Kidney (tissue), 22 donors: ENCODE results near the gene LMTK2. TPM values are rescaled to one million over a fixed set of nuclear protein-coding genes. Genes with fewer than 3 reads are reported as not detected.
A peak's percentile ranks its signal among the peaks of the same experiment; 100 is the strongest.

ENCODE experiments used
- DNase-seq, 5 donors: peaks; one replicate each; pipeline ENCODE4 v3.0.0-alpha.2; 2013 to 2020
- FAIRE-seq: peaks from 2 replicates; lab custom pipeline; 2012; peaks lifted over from hg19 to GRCh38; lab: Jason Lieb, UNC
- H3K27ac ChIP-seq, 2 donors: one replicate each; pipeline ENCODE4 v1.7.0; 2013; ENCODE audit warnings: low read depth in 2 of 2, low read length in 2 of 2, inconsistent platforms in 1 of 2
- H3K27me3 ChIP-seq: one replicate; pipeline ENCODE4 v1.7.1; 2013; ENCODE audit warnings: low read length, inconsistent platforms; ENCODE audit not compliant: control insufficient read depth, insufficient read depth
- H3K36me3 ChIP-seq, 3 donors: one replicate each; pipeline versions ENCODE4 v1.7.0 to v1.7.1; 2013; ENCODE audit warnings: low read length in 3 of 3, control low read depth in 1 of 3, inconsistent platforms in 1 of 3; ENCODE audit not compliant: insufficient read depth in 3 of 3, control insufficient read depth in 2 of 3
- H3K4me1 ChIP-seq, 3 donors: one replicate each; pipeline versions ENCODE4 v1.7.0 to v1.7.1; 2013; ENCODE audit warnings: low read length in 3 of 3, inconsistent platforms in 1 of 3, low read depth in 1 of 3; ENCODE audit not compliant: control insufficient read depth in 2 of 3, insufficient read depth in 2 of 3
- H3K4me3 ChIP-seq, 3 donors: one replicate each; pipeline versions ENCODE4 v1.7.0 to v1.8.1; 2013; ENCODE audit warnings: low read length in 3 of 3, control low read depth in 1 of 3, inconsistent platforms in 1 of 3
- H3K9ac ChIP-seq, 3 donors: one replicate each; pipeline versions ENCODE4 v1.7.0 to v1.7.1; 2013; ENCODE audit warnings: low read length in 3 of 3, control low read depth in 1 of 3, inconsistent platforms in 1 of 3
- H3K9me3 ChIP-seq, 3 donors: one replicate each; pipeline versions ENCODE4 v1.7.0 to v1.7.1; 2013; ENCODE audit warnings: low read length in 3 of 3, control low read depth in 1 of 3, inconsistent platforms in 1 of 3; ENCODE audit not compliant: control insufficient read depth in 2 of 3, insufficient read depth in 1 of 3
- intact Hi-C: fragments of 100-400 bp; cut with DNase I; formaldehyde crosslinking; loops from one replicate; pipeline ENCODE4 v1.11.1; 2022
- long read RNA-seq, 10 donors: library from polyadenylated mRNA in 1 of 10; unstranded in 1 of 10; transcript quantifications; one replicate each; pipeline ENCODE4 v2.0.0 and lab custom pipeline, GENCODE V29; 2021 to 2026
- polyA plus RNA-seq: library from polyadenylated mRNA; stranded (reverse); fragments of 350-450 nt; fragmentation: Illumina TruSeq; extraction: RNeasy Lipid Tissue Mini Kit (QIAGEN cat#74804); gene quantifications from one replicate; pipeline ENCODE4 v1.2.3, GENCODE V29; 2014; ENCODE audit warnings: low read depth, low replicate concordance; ENCODE audit not compliant: insufficient read depth
- total RNA-seq: library from RNA; stranded (reverse); fragmentation: NEBNext Ultra II Directional; extraction: Animal tissue kit (Norgen Biotek cat#: 25700); gene quantifications from one replicate; pipeline ENCODE4 v1.2.1, GENCODE V29; 2021
- TF ChIP-seq, protein P1 (sequence below): IDR thresholded peaks from 3 replicates; pipeline ENCODE4 v1.5.1; 2012; ENCODE audit warnings: mild to moderate bottlenecking, moderate library complexity, borderline replicate concordance; ENCODE audit not compliant: insufficient read depth; ENCODE audit errors: extremely low read depth
- donor health status: control.
- donor health status: control.
- donor health status: control.
- donor health status: control.
- donor health status: control.
- donor health status: DM: yes; HTN: yes; CAD: no.
- donor health status: Normal renal cell carcinoma (clear cell type).

The LMTK2 gene
- total RNA-seq = 24.8 TPM
- 3.3 TPM for polyA plus RNA-seq
- long read RNA-seq, donor 1 = 0 reads
- long read RNA-seq, donor 2 = 0 reads
- long read RNA-seq, donor 3 = 0 reads
- long read RNA-seq, donor 4 = 0 reads
- long read RNA-seq, donor 5 = 0 reads
- long read RNA-seq, donor 6 = 0 reads
- long read RNA-seq, donor 7, partial matches to known transcripts = 8 of 23 reads
- long read RNA-seq, donor 7, other reads (novel, unspliced or antisense) = 15 of 23 reads
- long read RNA-seq, donor 8 = 0 reads
- long read RNA-seq, donor 9 = 0 reads
- long read RNA-seq, donor 10 = 0 reads

GRCh38 chr7:98106647-98107312, at the start of gene LMTK2:
LMTK2 (plus strand) TSS chr7:98106862; CDS start chr7:98107178, 316 bp downstream.
- Histone ChIP-seq H3K4me1 (peaks cover 0 to 5% (median 5%) of the 10 kb centered on the region in 3 donors), H3K27ac (peak within 1 kb of the TSS; percentile 45 to 88), H3K9ac (peak within 1 kb of the TSS; percentile 69 to 77 (median 71)), H3K36me3 (no peaks in the 10 kb centered on the region), H3K4me3 (peak within 1 kb of the TSS; percentile 77 to 86 (median 80)), H3K27me3 (no peaks in the 10 kb centered on the region), H3K9me3 (no peaks in the 10 kb centered on the region)
- peak; percentile 96 for FAIRE-seq
- intact Hi-C loops = loop anchor here (10.0 kb wide), 1 partner anchor 58 kb away; no protein-coding TSS in a partner anchor
- TF ChIP-seq, protein P1, sequence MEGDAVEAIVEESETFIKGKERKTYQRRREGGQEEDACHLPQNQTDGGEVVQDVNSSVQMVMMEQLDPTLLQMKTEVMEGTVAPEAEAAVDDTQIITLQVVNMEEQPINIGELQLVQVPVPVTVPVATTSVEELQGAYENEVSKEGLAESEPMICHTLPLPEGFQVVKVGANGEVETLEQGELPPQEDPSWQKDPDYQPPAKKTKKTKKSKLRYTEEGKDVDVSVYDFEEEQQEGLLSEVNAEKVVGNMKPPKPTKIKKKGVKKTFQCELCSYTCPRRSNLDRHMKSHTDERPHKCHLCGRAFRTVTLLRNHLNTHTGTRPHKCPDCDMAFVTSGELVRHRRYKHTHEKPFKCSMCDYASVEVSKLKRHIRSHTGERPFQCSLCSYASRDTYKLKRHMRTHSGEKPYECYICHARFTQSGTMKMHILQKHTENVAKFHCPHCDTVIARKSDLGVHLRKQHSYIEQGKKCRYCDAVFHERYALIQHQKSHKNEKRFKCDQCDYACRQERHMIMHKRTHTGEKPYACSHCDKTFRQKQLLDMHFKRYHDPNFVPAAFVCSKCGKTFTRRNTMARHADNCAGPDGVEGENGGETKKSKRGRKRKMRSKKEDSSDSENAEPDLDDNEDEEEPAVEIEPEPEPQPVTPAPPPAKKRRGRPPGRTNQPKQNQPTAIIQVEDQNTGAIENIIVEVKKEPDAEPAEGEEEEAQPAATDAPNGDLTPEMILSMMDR = peak; percentile 98
- peak; percentile 95 to 99 (median 97) for DNase-seq

- FAIRE-seq (no peak), DNase-seq (no peak)
- TF ChIP-seq, protein P1 = no peak
- intact Hi-C loops = no loop called here
- Histone ChIP-seq H3K27me3 (no peaks in the 10 kb centered on the region), H3K36me3 (no peaks in the 10 kb centered on the region), H3K9me3 (no peaks in the 10 kb centered on the region), H3K4me3 (no peak overlapping the region), H3K4me1 (no peaks in the 10 kb centered on the region), H3K27ac (no peak overlapping the region), H3K9ac (no peak overlapping the region)
Measured at GRCh38 chr7:98057157-98057556, 49.5 kb upstream of the LMTK2 start.

GRCh38 chr7:98058186-98058585, 48.5 kb upstream of the LMTK2 start:
- Histone ChIP-seq H3K9me3 (peaks cover 0 to 4% (median 0%) of the 10 kb centered on the region in 3 donors), H3K27ac (no peak overlapping the region), H3K4me1 (no peaks in the 10 kb centered on the region), H3K27me3 (no peaks in the 10 kb centered on the region), H3K36me3 (no peaks in the 10 kb centered on the region), H3K9ac (no peak overlapping the region), H3K4me3 (no peak overlapping the region)
- FAIRE-seq = no peak
- no peak for DNase-seq
- TF ChIP-seq, protein P1 = no peak
- intact Hi-C loops = no loop called here
